NCI-H345 treated with DMSO at 0.1 percent for 48 hours (cell line): ENCODE results near the gene NSFL1C.

ENCODE experiments used
- DNase-seq: peaks from one replicate; lab custom pipeline; 2025; ENCODE audit not compliant: unreplicated experiment; lab: John Stamatoyannopoulos, UW

Gene NSFL1C

GRCh38 chr20:1462834-1463233, 3.8 kb downstream of the NSFL1C start:
- no peak for DNase-seq

GRCh38 chr20:1462001-1462400, 4.6 kb downstream of the NSFL1C start:
- no peak for DNase-seq

DNA sequence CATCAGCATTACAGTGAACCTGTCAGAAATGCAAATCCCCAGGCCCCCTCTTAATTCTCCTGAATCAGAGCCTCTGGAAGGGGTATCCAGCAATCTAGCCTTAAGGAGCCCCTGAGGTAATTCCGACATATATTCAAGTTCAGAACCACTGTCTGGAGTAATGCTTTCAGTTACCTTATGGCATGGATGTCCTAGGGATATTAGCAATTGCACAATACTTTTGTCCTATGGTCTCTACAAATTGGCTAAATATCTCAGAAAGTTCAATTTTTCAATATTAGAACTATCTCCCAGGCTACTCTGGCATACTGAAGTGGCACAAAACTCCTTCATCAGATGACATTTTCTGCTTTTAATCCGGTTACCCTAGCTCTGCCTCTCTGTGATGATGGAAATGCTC, 6.4 kb downstream of the NSFL1C start:
- no peak for DNase-seq

DNA sequence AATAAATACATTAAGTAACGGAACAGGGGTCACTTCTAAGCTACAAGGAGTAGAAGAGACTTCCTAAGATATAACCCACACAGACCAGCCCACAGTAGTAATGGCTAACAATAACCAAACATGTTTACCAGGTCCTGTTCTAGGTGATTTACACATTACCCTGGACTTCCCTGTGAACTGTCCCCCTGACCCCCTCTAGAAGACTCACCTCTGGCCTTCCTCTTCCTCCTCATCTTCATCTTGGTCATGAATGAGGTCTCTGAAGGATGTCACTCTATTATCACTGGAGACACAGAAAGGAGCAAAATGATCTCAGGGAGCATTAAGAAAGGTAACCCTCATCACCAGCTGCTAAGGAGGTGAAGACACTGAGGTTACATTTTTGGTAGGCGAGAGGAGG, 8.7 kb downstream of the NSFL1C start:
- DNase-seq = no peak

GRCh38 chr20:1456300-1456699, 10.3 kb downstream of the NSFL1C start:
- no peak for DNase-seq

- DNase-seq = no peak
Observed at GRCh38 chr20:1450926-1451491, 15.6 kb downstream of the NSFL1C start.

- DNase-seq = no peak
Observed at GRCh38 chr20:1449370-1449769, 17.3 kb downstream of the NSFL1C start.

- DNase-seq = no peak
Observed at GRCh38 chr20:1448081-1448620, 18.5 kb downstream of the NSFL1C start.

DNA sequence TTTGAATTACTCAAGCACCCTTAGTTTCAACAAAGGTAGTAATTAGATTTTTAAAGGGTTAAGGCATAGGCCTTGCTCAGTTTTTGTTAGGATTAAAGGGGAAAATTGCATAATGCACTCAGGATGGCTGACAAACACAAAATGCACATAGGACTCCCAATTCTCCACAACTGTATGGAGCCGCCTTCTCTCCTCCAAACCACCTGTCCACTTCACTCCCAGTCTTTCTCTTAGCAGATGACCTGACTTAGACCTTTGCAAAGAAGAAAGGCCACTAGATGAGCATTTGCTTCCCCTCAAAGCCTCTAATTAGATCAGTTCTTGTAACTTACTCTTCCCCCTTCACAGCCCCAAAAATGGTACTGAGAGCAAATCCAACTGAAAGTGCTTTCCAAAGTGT, 20.1 kb downstream of the NSFL1C start:
- DNase-seq = no peak

DNA sequence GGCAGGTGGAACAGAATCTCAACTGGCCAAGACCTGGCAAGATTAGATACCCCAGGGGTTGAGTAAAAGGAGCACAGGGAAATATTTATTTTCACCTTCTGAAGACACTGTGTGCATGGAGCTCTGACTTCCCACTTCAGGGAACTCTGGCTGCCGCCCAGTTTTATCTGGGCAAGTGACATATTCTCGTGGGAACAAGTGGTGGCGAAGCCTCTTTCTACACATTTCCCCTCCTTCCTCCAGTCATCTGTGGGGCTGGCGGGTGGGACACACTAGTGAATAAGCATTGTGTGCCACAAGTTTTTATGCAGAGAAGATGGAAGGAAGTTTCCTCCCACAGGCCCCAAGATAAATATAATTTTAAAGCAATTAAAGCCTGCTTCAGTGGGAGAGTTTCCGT, 23.6 kb downstream of the NSFL1C start:
- no peak for DNase-seq

DNA sequence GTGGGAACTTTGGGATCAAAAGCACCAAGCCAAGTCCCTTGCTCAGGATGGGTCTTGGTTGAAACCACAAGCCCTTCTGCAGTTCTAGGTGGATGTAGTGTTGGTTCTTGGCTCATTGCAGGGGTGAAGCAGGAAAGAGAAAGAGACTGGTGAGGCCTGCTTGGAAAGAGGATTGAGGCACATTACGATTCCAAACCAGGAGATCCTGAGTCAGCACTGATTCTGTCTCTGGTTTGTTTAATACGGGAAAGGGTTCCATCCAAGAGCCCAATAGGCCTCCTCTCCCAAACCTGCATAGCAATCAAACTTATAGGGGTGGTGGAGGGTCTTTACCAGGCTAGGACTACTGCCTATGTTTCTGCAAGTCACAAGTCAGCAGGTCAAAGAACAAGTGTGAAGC, 24.3 kb downstream of the NSFL1C start:
- DNase-seq = no peak

GRCh38 chr20:1441133-1441532, 25.5 kb downstream of the NSFL1C start:
- DNase-seq = no peak

DNA sequence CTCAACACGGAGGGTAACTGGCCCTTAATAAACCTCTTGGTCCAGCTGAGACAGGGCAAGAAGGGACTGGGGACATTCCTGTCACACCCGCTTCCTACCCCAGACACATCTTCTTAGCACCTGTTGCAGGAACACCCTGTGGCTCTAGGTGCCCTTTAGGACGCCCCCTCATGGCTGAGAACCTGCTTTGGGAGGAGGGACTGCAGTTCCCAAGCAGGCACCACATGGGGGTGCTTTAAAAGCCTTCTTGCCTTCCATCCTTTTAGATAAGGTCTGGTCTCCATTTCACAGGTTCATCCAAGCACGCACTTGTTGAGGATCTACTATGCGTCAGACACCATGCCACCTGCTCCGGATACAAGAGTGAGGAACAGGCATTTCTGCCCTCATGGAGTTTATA, 26.6 kb downstream of the NSFL1C start:
- no peak for DNase-seq

DNA sequence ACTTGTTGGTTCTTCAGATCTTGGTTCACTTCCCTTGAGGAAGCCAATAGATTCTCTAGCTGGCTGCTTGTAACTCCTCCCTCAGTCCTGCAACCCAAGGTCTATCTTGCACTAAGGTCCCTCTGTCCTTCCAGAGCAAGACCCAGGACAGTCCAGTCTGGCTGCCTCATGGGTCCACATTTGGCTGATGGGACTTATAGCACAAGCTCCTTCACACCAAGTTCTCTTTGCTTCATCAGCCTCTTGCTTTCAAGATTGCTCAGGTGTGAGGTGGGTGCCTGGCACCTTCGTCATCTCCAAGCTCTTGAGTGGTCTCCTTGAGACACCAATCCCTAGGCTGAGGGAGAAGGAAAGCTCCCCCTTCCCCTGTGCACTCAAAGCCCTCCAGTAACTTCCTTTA, 28.3 kb downstream of the NSFL1C start:
- no peak for DNase-seq

GRCh38 chr20:1437235-1437904, 29.3 kb downstream of the NSFL1C start:
- DNase-seq = peak; percentile 77

GRCh38 chr20:1436263-1436662, 30.4 kb downstream of the NSFL1C start:
- DNase-seq = no peak

DNA sequence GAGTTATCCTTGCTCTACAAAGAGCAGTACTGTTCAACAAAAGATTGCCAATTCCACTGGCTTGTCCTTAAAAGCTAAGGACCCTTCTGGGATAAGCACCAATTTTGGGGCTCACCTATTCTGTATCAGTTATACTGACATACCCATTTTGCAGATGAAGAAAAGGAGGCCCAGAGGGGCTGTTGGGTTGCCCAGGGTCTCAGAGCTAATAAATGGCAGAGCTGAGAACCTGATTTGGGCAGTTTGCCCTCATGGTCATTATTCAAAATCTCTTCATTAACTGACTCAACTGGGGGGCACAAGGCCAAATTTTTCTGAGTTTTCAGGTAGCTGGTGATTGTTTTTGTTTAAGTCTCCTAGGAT, 31.3 kb downstream of the NSFL1C start:
- DNase-seq = no peak

- no peak for DNase-seq
Observed at GRCh38 chr20:1434571-1435336, 31.9 kb downstream of the NSFL1C start.

- peak; percentile 90 for DNase-seq
Observed at GRCh38 chr20:1431158-1431557, 35.5 kb downstream of the NSFL1C start.

- no peak for DNase-seq
Observed at GRCh38 chr20:1430004-1430451, 36.6 kb downstream of the NSFL1C start.

DNA sequence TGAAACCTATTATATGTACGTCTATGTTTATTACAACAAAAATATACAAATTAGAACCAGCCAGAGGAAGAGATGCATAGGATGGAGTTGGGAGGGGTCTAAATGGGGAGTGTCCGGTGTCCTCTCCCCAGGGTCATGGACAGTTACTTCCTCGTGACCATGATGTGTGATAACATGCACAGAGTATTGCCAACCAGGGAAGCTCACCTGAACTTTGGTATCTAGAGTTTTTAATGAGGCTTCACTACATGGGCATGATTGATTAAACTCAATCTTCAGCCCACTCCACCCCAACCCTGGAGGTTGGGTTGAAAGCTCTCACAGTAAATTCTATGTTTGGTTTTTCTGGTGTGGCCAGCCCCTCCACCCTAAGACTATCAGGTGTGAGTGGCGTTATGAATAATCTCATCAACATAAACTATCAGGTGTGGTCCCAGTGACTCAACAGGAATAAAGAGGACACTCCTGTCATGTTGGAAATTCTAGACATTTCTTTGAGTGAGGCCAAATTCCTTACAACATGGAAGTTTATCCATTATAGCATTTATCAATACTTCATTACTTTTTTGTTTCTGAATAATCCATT, 37.4 kb downstream of the NSFL1C start:
- no peak for DNase-seq
